Prostate gland (tissue), 2 donors: ENCODE results near the gene ZBTB40.

Source experiments
- POLR2A ChIP-seq: fragments of 450-650 bp; IDR thresholded peaks from one replicate; pipeline ENCODE4 v1.6.1; 2016; ENCODE audit warnings: antibody characterized with exemption, mild to moderate bottlenecking
- POLR2AphosphoS5 ChIP-seq: sonication (generic); formaldehyde crosslinking; IDR thresholded peaks from one replicate; pipeline ENCODE4 v1.6.1; 2017; ENCODE audit warnings: antibody characterized with exemption
- TF ChIP-seq, protein P1 (sequence below), 4 experiments: fragments of 200-600 bp in 2 of 4; fragments of 450-650 bp in 2 of 4; sonication (generic) in 2 of 4; IDR thresholded peaks; 1 replicate in 3 of 4; 2 replicates in 1 of 4; pipeline ENCODE4 v1.5.1; 2016 to 2019; ENCODE audit warnings: antibody characterized with exemption in 4 of 4, mild to moderate bottlenecking in 2 of 4, moderate library complexity in 2 of 4

DNA sequence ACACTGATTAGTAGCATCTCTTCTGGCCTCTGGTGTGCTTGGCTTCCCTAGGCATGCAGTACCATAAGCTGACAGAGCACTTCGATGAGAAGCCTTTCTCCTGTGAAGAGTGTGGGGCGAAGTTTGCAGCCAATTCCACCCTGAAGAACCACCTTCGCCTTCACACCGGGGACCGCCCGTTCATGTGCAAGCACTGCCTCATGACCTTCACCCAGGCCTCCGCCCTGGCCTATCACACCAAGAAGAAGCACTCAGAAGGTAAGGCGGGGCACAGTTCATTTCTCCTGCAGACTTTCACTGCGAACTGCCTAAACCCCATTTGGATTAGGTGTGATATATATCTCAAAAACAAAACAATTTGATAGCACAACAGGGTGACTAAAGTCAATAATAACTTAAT lies 61.2 kb downstream of the ZBTB40 start:
- TF ChIP-seq, protein P1, sequence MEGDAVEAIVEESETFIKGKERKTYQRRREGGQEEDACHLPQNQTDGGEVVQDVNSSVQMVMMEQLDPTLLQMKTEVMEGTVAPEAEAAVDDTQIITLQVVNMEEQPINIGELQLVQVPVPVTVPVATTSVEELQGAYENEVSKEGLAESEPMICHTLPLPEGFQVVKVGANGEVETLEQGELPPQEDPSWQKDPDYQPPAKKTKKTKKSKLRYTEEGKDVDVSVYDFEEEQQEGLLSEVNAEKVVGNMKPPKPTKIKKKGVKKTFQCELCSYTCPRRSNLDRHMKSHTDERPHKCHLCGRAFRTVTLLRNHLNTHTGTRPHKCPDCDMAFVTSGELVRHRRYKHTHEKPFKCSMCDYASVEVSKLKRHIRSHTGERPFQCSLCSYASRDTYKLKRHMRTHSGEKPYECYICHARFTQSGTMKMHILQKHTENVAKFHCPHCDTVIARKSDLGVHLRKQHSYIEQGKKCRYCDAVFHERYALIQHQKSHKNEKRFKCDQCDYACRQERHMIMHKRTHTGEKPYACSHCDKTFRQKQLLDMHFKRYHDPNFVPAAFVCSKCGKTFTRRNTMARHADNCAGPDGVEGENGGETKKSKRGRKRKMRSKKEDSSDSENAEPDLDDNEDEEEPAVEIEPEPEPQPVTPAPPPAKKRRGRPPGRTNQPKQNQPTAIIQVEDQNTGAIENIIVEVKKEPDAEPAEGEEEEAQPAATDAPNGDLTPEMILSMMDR (IDR thresholded peaks at IDR 0.05): no peak
- no peak for TF ChIP-seq POLR2A
- TF ChIP-seq POLR2AphosphoS5: no peak
